GM18517 (cell line): ENCODE measurements around the gene LTBP1.
"Not testable (repeated sequence)": the region's sequence is repeated elsewhere in the genome, so short reads cannot be mapped to it uniquely, and the experiment has no call there.

Experiments used
- ATAC-seq: cut with Tn5 transposase; IDR thresholded peaks from one replicate; pipeline ENCODE4 v1.9.1; 2021; ENCODE audit warnings: mild to moderate bottlenecking, moderate library complexity; ENCODE audit not compliant: unreplicated experiment

LTBP1 gene

GRCh38 chr2:33215983-33216382, 269.2 kb downstream of the LTBP1 start:
- no peak for ATAC-seq

GRCh38 chr2:33216508-33217182, 269.9 kb downstream of the LTBP1 start:
- ATAC-seq, result no peak

- ATAC-seq, result no peak
These were observed 270.7 kb downstream of the LTBP1 start for GRCh38 chr2:33217406-33217805.

- no peak for ATAC-seq
These were observed 272.4 kb downstream of the LTBP1 start for GRCh38 chr2:33219114-33219513.

- ATAC-seq, result no peak
These were observed 273.1 kb downstream of the LTBP1 start for GRCh38 chr2:33219850-33220275.

GRCh38 chr2:33220533-33220932, 273.8 kb downstream of the LTBP1 start:
- ATAC-seq, result no peak

- ATAC-seq, result no peak
These were observed 274.5 kb downstream of the LTBP1 start for GRCh38 chr2:33221046-33221784.

- no peak for ATAC-seq
These were observed 275.6 kb downstream of the LTBP1 start for GRCh38 chr2:33222309-33222708.

- ATAC-seq, result no peak
These were observed 277.1 kb downstream of the LTBP1 start for GRCh38 chr2:33223856-33224255.

GRCh38 chr2:33225350-33225749, 278.6 kb downstream of the LTBP1 start:
- ATAC-seq, result no peak

GRCh38 chr2:33226546-33226945, 279.8 kb downstream of the LTBP1 start:
- ATAC-seq, result no peak

GRCh38 chr2:33229646-33230045, 282.9 kb downstream of the LTBP1 start:
- ATAC-seq, result no peak

GRCh38 chr2:33230195-33230594, 283.4 kb downstream of the LTBP1 start:
- no peak for ATAC-seq

GRCh38 chr2:33230842-33231241, 284.1 kb downstream of the LTBP1 start:
- ATAC-seq, result no peak

- ATAC-seq, result not testable (repeated sequence)
These were observed 288.8 kb downstream of the LTBP1 start for GRCh38 chr2:33235559-33235958.

GRCh38 chr2:33236482-33237385, 290.0 kb downstream of the LTBP1 start:
- no peak for ATAC-seq

- ATAC-seq, result no peak
These were observed 291.4 kb downstream of the LTBP1 start for GRCh38 chr2:33238111-33238510.

GRCh38 chr2:33240178-33240577, 293.4 kb downstream of the LTBP1 start:
- ATAC-seq, result no peak

- ATAC-seq, result no peak
These were observed 294.3 kb downstream of the LTBP1 start for GRCh38 chr2:33241072-33241471.

- ATAC-seq, result no peak
These were observed 294.8 kb downstream of the LTBP1 start for GRCh38 chr2:33241581-33241980.

- no peak for ATAC-seq
These were observed 296.1 kb downstream of the LTBP1 start for GRCh38 chr2:33242845-33243244.
